GM12878 (cell line): Measurements from ENCODE around the gene TPT1. TPM values are rescaled to one million over a fixed set of nuclear protein-coding genes. Genes with fewer than 3 reads are reported as not detected.

ENCODE experiments used
- ATAC-seq: fragments of 200-7000 bp; cut with Tn5 transposase; 3 replicates; pipeline ENCODE4 v1.9.1; 2020; ENCODE audit warnings: mild to moderate bottlenecking, moderate library complexity
- BruUV-seq: library from RNA; stranded (reverse); fragments of 400-500 nt; replicated peaks from 2 replicates; lab custom pipeline; 2021; lab: Mats Ljungman, UMichigan
- CTCF ChIA-PET: fragments of 300-600 bp; sonication (Branson Sonifier 250); formaldehyde crosslinking; extraction: SDS; loops from one replicate; lab custom pipeline; 2021; ENCODE audit warnings: inconsistent platforms; lab: Yijun Ruan, JAX
- POLR2A ChIA-PET: fragments of 350-600 bp; formaldehyde crosslinking; extraction: SDS; loops from one replicate; lab custom pipeline; 2021; ENCODE audit warnings: inconsistent platforms; lab: Charles Lee
- RAD21 ChIA-PET: fragments of 300-600 bp; sonication (Branson Sonifier 250); formaldehyde crosslinking; loops from one replicate; lab custom pipeline; 2023; ENCODE audit warnings: antibody characterized with exemption; ENCODE audit not compliant: unreplicated experiment; lab: Charles Lee
- SMC1A ChIA-PET: fragments of 300-600 bp; sonication (Branson Sonifier 250); formaldehyde crosslinking; loops from one replicate; lab custom pipeline; 2023; ENCODE audit not compliant: unreplicated experiment, uncharacterized antibody; lab: Charles Lee
- DNase-seq: peaks from one replicate; pipeline ENCODE4 v3.0.0-alpha.2; 2011; ENCODE audit warnings: low read depth, low spot score
- FAIRE-seq: peaks from 3 replicates; lab custom pipeline; 2011; peaks lifted over from hg19 to GRCh38; lab: Jason Lieb, UNC
- H2AFZ ChIP-seq: 2 replicates; pipeline ENCODE4 v1.6.0; 2011; ENCODE audit warnings: low read depth, low read length, control low read depth; ENCODE audit not compliant: control insufficient read depth
- H3K27ac ChIP-seq: 2 replicates; pipeline ENCODE4 v1.5.1; 2011; ENCODE audit warnings: control low read depth; ENCODE audit not compliant: control insufficient read depth, insufficient read depth
- H3K27me3 ChIP-seq, 2 experiments: replicated peaks in 1 of 2; 2 replicates each; pipeline versions ENCODE4 v1.6.0 to v1.6.1; 2011; ENCODE audit warnings: low read length in 1 of 2; ENCODE audit not compliant: control insufficient read depth in 2 of 2, insufficient read depth in 2 of 2
- H3K36me3 ChIP-seq, 2 experiments: 2 replicates each; pipeline ENCODE4 v1.5.1; 2011; ENCODE audit warnings: low read length in 1 of 2; ENCODE audit not compliant: control insufficient read depth in 2 of 2, insufficient read depth in 2 of 2
- H3K4me1 ChIP-seq: 2 replicates; pipeline ENCODE4 v1.6.1; 2011; ENCODE audit warnings: mild to moderate bottlenecking, low read length, moderate library complexity, mixed read lengths; ENCODE audit not compliant: control insufficient read depth, insufficient read depth
- H3K4me2 ChIP-seq: 2 replicates; pipeline ENCODE4 v1.6.0; 2011; ENCODE audit warnings: control low read depth; ENCODE audit not compliant: control insufficient read depth, insufficient read depth
- H3K4me3 ChIP-seq: fragments of 200-600 bp; sonication (generic); 2 replicates; pipeline ENCODE4 v1.5.1; 2016
- H3K79me2 ChIP-seq: 2 replicates; pipeline ENCODE4 v1.6.0; 2011; ENCODE audit warnings: low read length; ENCODE audit not compliant: control insufficient read depth, insufficient read depth
- H3K9ac ChIP-seq: 2 replicates; pipeline ENCODE4 v1.8.0; 2011; ENCODE audit warnings: low read length, control low read depth, mixed read lengths; ENCODE audit not compliant: control insufficient read depth, insufficient read depth
- H3K9me3 ChIP-seq: replicated peaks from 3 replicates; pipeline ENCODE4 v1.5.1; 2011; ENCODE audit warnings: mild to moderate bottlenecking, low read length; ENCODE audit not compliant: control insufficient read depth, insufficient read depth
- H4K20me1 ChIP-seq: 2 replicates; pipeline ENCODE4 v1.6.0; 2011; ENCODE audit not compliant: control insufficient read depth, insufficient read depth
- BMI1 ChIP-seq: fragments of 450-650 bp; IDR thresholded peaks from 2 replicates; pipeline ENCODE4 v1.6.1; 2016; ENCODE audit warnings: mild to moderate bottlenecking, moderate library complexity, borderline replicate concordance
- CTCF ChIP-seq, 3 experiments: IDR thresholded peaks in 2 of 3; conservative IDR thresholded peaks in 1 of 3; 2 replicates each; pipeline ENCODE4 v1.5.1; 2011; ENCODE audit warnings: low read depth in 3 of 3, low read length in 3 of 3, mild to moderate bottlenecking in 3 of 3, control low read depth in 2 of 3, moderate library complexity in 2 of 3, inconsistent platforms in 1 of 3, mixed read lengths in 1 of 3; ENCODE audit not compliant: control insufficient read depth in 2 of 3, insufficient read depth in 1 of 3; ENCODE audit errors: extremely low read depth in 1 of 3
- KDM1A ChIP-seq: fragments of 200-600 bp; sonication (generic); IDR thresholded peaks from 2 replicates; pipeline ENCODE4 v1.6.1; 2016; ENCODE audit warnings: borderline replicate concordance
- KLF5 ChIP-seq: fragments of 450-650 bp; IDR thresholded peaks from 2 replicates; pipeline ENCODE4 v1.6.1; 2014; ENCODE audit warnings: mild to moderate bottlenecking; ENCODE audit not compliant: partially characterized antibody
- NFYA ChIP-seq: IDR thresholded peaks from 2 replicates; pipeline ENCODE4 v1.6.1; 2011; ENCODE audit warnings: low read depth, mild to moderate bottlenecking, low read length, improper control_type of control experiment, borderline replicate concordance
- NRF1 ChIP-seq: conservative IDR thresholded peaks from 2 replicates; pipeline ENCODE4 v1.6.1; 2011; ENCODE audit warnings: mild to moderate bottlenecking, low read depth, low read length, improper control_type of control experiment
- POU2F2 ChIP-seq: IDR thresholded peaks from 3 replicates; pipeline ENCODE4 v1.6.1; 2011; ENCODE audit warnings: low read depth, mild to moderate bottlenecking, low read length, borderline replicate concordance
- PRDM15 ChIP-seq: fragments of 450-650 bp; formaldehyde crosslinking; IDR thresholded peaks from 2 replicates; pipeline ENCODE4 v1.4.0; 2020; ENCODE audit warnings: mild to moderate bottlenecking, moderate library complexity
- RUNX3 ChIP-seq: IDR thresholded peaks from 2 replicates; pipeline ENCODE4 v1.6.1; 2012; ENCODE audit warnings: low read length, inconsistent platforms
- TCF12 ChIP-seq: IDR thresholded peaks from 2 replicates; pipeline ENCODE4 v1.6.1; 2011; ENCODE audit warnings: low read depth, mild to moderate bottlenecking, low read length
- TCF3 ChIP-seq: IDR thresholded peaks from 2 replicates; pipeline ENCODE4 v1.6.1; 2012; ENCODE audit warnings: low read depth, mild to moderate bottlenecking, low read length, borderline replicate concordance; ENCODE audit not compliant: insufficient read depth
- WGBS: methylation state at CpG from one replicate; pipeline ENCODE4 v1.1.6; 2016; ENCODE audit warnings: low lambda C conversion rate; ENCODE audit not compliant: insufficient replicate concordance, insufficient coverage; ENCODE audit errors: missing lambda C conversion rate; 5-methylcytosine and 5-hydroxymethylcytosine counted together
- in situ Hi-C: fragments of 300-500 bp; cut with MboI; formaldehyde crosslinking; loops from 9 replicates; pipeline ENCODE4 v1.14.3; 2018; ENCODE audit warnings: mixed read lengths
- intact Hi-C: fragments of 100-400 bp; cut with micrococcal nuclease; formaldehyde crosslinking; loops from one replicate; pipeline ENCODE4 v1.14.2; 2022; ENCODE audit not compliant: unreplicated experiment
- polyA plus RNA-seq, 11 experiments: library from polyadenylated mRNA; depleted of rRNA in 4 of 11; unstranded in 6 of 11; stranded (reverse) in 5 of 11; fragments of >200 nt; fragmentation: Nextera tagmentation in 4 of 11; fragmentation: Illumina TruSeq in 1 of 11; extraction: Ambion mirVana in 4 of 11; extraction: Trizol in 1 of 11; gene quantifications; 1 replicate in 1 of 11; 2 replicates in 10 of 11; pipeline versions ENCODE4 v1.2.1 to v1.2.3, GENCODE V29; 2011 to 2016; ENCODE audit warnings: inconsistent platforms in 2 of 11, missing spikeins in 2 of 11, low read depth in 1 of 11
- total RNA-seq, 4 experiments: library from RNA; depleted of rRNA in 3 of 4; stranded (reverse); fragments of >200 nt in 3 of 4; fragmentation: Illumina TruSeq in 1 of 4; extraction: Trizol in 1 of 4; gene quantifications; 2 replicates each; pipeline versions ENCODE4 v1.2.1 to v1.2.3, GENCODE V29; 2013 to 2021

TPT1 gene
- total and polyA plus RNA-seq, 10 of the 15 experiments (the other 5 are each of a cell fraction or from before 2014, with no cell fraction given): 1,038 to 5,925 (median 2,336) TPM

GRCh38 chr13:45303866-45304265 is 37.1 kb downstream of the TPT1 start:
- DNase-seq (no peak), FAIRE-seq (no peak), ATAC-seq (no peak)
- Histone ChIP-seq H3K9me3 (no peaks in the 10 kb centered on the region), H3K4me1 (no peaks in the 10 kb centered on the region), H3K79me2 (no peaks in the 10 kb centered on the region), H3K27ac (no peak overlapping the region), H4K20me1 (no peaks in the 10 kb centered on the region), H3K4me2 (no peak overlapping the region), H3K4me3 (no peak overlapping the region), H3K36me3 (no peaks in the 10 kb centered on the region), H3K9ac (no peak overlapping the region), H3K27me3 (no peaks in the 10 kb centered on the region; a peak in 1 of 4 replicates), H2AFZ (no peak overlapping the region)
- intact Hi-C loops (no loop called here), in situ Hi-C loops (loop anchor here (25.0 kb wide), 1 partner anchor 817 kb away; no protein-coding TSS in a partner anchor)
- no TSS peak for BruUV-seq
- ChIA-PET SMC1A (interaction anchor here (1.5 to 5.0 kb wide), 2 partner anchors 10 to 257 kb away, joined by 3 to 26 read pairs; no protein-coding TSS in a partner anchor), RAD21 (interaction anchor here (1.1 kb wide), 1 partner anchor 23 kb away, joined by 3 read pairs; no protein-coding TSS in a partner anchor), CTCF (interaction anchor here (1.9 to 2.5 kb wide), 3 partner anchors 21 to 256 kb away, joined by 4 to 18 read pairs (median 12); no protein-coding TSS in a partner anchor), POLR2A (no interaction called here)
- WGBS: 50% methylated on average over 5 of the region's 5 CpGs
- TF ChIP-seq NFYA (no peak), KDM1A (no peak), BMI1 (no peak), POU2F2 (no peak), KLF5 (no peak), RUNX3 (no peak), TCF3 (no peak), CTCF (IDR thresholded peaks at IDR 0.05 in 2 of 3, conservative IDR thresholded peaks at IDR 0.05 in 1 of 3; ENCODE audit: control insufficient read depth in 2 of 3, extremely low read depth in 1 of 3, insufficient read depth in 1 of 3, low read depth in 3 of 3, low read length in 3 of 3) (no peak), NRF1 (no peak), PRDM15 (CRISPR knock-in tag) (no peak), TCF12 (no peak)
